H1 (cell line): ENCODE results near the gene MORC2. TPM values are rescaled to one million over a fixed set of nuclear protein-coding genes. Genes with fewer than 3 reads are reported as not detected.

ENCODE experiments used
- CTCF ChIA-PET: fragments of 300-600 bp; sonication (Branson Sonifier 250); formaldehyde crosslinking; loops from one replicate; lab custom pipeline; 2021; ENCODE audit not compliant: partially characterized antibody; lab: Charles Lee
- POLR2A ChIA-PET: fragments of 300-600 bp; sonication (Branson Sonifier 250); formaldehyde crosslinking; loops from one replicate; lab custom pipeline; 2021; ENCODE audit warnings: inconsistent platforms; ENCODE audit not compliant: partially characterized antibody; lab: Charles Lee
- DNase-seq, 2 experiments: peaks; one replicate each; pipeline versions ENCODE4 v3.0.0 to v3.0.0-alpha.2; 2010 to 2022; ENCODE audit warnings: low spot score in 2 of 2, low read depth in 1 of 2, mixed read lengths in 1 of 2
- FAIRE-seq: peaks from 2 replicates; lab custom pipeline; 2011; peaks lifted over from hg19 to GRCh38; lab: Jason Lieb, UNC
- H2AFZ ChIP-seq: 2 replicates; pipeline ENCODE4 v1.8.1; 2012; ENCODE audit warnings: low read length, inconsistent platforms
- H2AK5ac ChIP-seq: 2 replicates; pipeline ENCODE4 v1.6.1; 2013; ENCODE audit warnings: low read depth, low read length
- H2BK120ac ChIP-seq: replicated peaks from 2 replicates; pipeline ENCODE3; 2013; ENCODE audit warnings: low read depth, low read length, inconsistent platforms
- H2BK12ac ChIP-seq: 2 replicates; pipeline ENCODE4 v1.6.1; 2013; ENCODE audit warnings: low read depth, low read length
- H2BK15ac ChIP-seq: 2 replicates; pipeline ENCODE4 v1.6.1; 2013; ENCODE audit warnings: low read length
- H2BK20ac ChIP-seq: 2 replicates; pipeline ENCODE4 v1.6.1; 2013; ENCODE audit warnings: low read length
- H2BK5ac ChIP-seq: 2 replicates; pipeline ENCODE4 v1.6.1; 2013; ENCODE audit warnings: low read depth, low read length
- H3K14ac ChIP-seq: 2 replicates; pipeline ENCODE4 v1.6.1; 2013; ENCODE audit warnings: inconsistent platforms; ENCODE audit not compliant: insufficient read length
- H3K18ac ChIP-seq: 2 replicates; pipeline ENCODE4 v1.6.1; 2013; ENCODE audit warnings: low read length; ENCODE audit errors: extremely low read depth
- H3K23ac ChIP-seq: 2 replicates; pipeline ENCODE4 v1.6.1; 2013; ENCODE audit warnings: inconsistent platforms; ENCODE audit not compliant: insufficient read length
- H3K23me2 ChIP-seq: 2 replicates; pipeline ENCODE4 v1.6.1; 2013; ENCODE audit warnings: low read depth, low read length
- H3K27ac ChIP-seq: 2 replicates; pipeline ENCODE4 v1.6.1; 2011; ENCODE audit warnings: low read depth, low read length, inconsistent platforms
- H3K27me3 ChIP-seq, 4 experiments: replicated peaks in 1 of 4; 1 replicate in 1 of 4; 2 replicates in 3 of 4; pipeline versions ENCODE4 v1.6.1 to v1.8.1; 2011 to 2013; ENCODE audit warnings: low read length in 3 of 4, mild to moderate bottlenecking in 3 of 4, inconsistent platforms in 2 of 4, mixed read lengths in 2 of 4, moderate library complexity in 1 of 4; ENCODE audit not compliant: control insufficient read depth in 3 of 4, insufficient read depth in 3 of 4; ENCODE audit errors: extremely low read depth in 1 of 4
- H3K36me3 ChIP-seq, 4 experiments: 2 replicates each; pipeline versions ENCODE4 v1.6.1 to v1.8.1; 2011 to 2013; ENCODE audit warnings: mild to moderate bottlenecking in 4 of 4, low read length in 3 of 4, moderate library complexity in 2 of 4, control low read depth in 1 of 4, inconsistent platforms in 1 of 4; ENCODE audit not compliant: insufficient read depth in 4 of 4, control insufficient read depth in 2 of 4
- H3K4ac ChIP-seq: replicated peaks from 2 replicates; pipeline ENCODE3; 2013; ENCODE audit warnings: low read length, low read depth, mixed read lengths, inconsistent platforms; ENCODE audit not compliant: insufficient read length
- H3K4me1 ChIP-seq, 4 experiments: replicated peaks in 1 of 4; 1 replicate in 1 of 4; 2 replicates in 3 of 4; pipeline versions ENCODE4 v1.6.1 to v1.8.1; 2011 to 2013; ENCODE audit warnings: low read length in 3 of 4, inconsistent platforms in 2 of 4, mixed read lengths in 1 of 4; ENCODE audit not compliant: insufficient read depth in 4 of 4, control insufficient read depth in 3 of 4
- H3K4me2 ChIP-seq, 2 experiments: 2 replicates each; pipeline versions ENCODE4 v1.6.1 to v1.8.1; 2011 to 2013; ENCODE audit warnings: low read depth in 2 of 2, low read length in 2 of 2, control low read depth in 1 of 2, inconsistent platforms in 1 of 2, mild to moderate bottlenecking in 1 of 2; ENCODE audit not compliant: insufficient read depth in 1 of 2
- H3K4me3 ChIP-seq, 4 experiments: fragments of 200-600, 300-600 bp in 1 of 4; sonication (generic), shearing (Covaris generic), sonication (Bioruptor Twin) in 1 of 4; 2 replicates each; pipeline versions ENCODE4 v1.5.1 to v1.8.1; 2011 to 2016; ENCODE audit warnings: low read length in 4 of 4, low read depth in 3 of 4, control low read depth in 2 of 4, inconsistent platforms in 2 of 4, mild to moderate bottlenecking in 2 of 4, mixed read lengths in 1 of 4, moderate library complexity in 1 of 4; ENCODE audit not compliant: insufficient read depth in 2 of 4; ENCODE audit errors: extremely low read depth in 1 of 4
- H3K56ac ChIP-seq: replicated peaks from 2 replicates; pipeline ENCODE3; 2013; ENCODE audit warnings: low read depth, mild to moderate bottlenecking, mixed read lengths, low read length, inconsistent platforms; ENCODE audit not compliant: insufficient read length
- H3K79me1 ChIP-seq: 2 replicates; pipeline ENCODE4 v1.6.1; 2013; ENCODE audit warnings: low read depth, low read length, control low read depth
- H3K79me2 ChIP-seq, 2 experiments: 2 replicates each; pipeline versions ENCODE4 v1.6.1 to v1.8.1; 2012 to 2013; ENCODE audit warnings: low read length in 2 of 2, mild to moderate bottlenecking in 2 of 2, inconsistent platforms in 1 of 2; ENCODE audit not compliant: insufficient read depth in 2 of 2, control insufficient read depth in 1 of 2
- H3K9ac ChIP-seq, 4 experiments: replicated peaks in 1 of 4; 1 replicate in 1 of 4; 2 replicates in 3 of 4; pipeline versions ENCODE4 v1.6.1 to v1.8.1; 2011 to 2013; ENCODE audit warnings: low read depth in 3 of 4, low read length in 3 of 4, control low read depth in 2 of 4, mild to moderate bottlenecking in 2 of 4, moderate library complexity in 2 of 4, inconsistent platforms in 1 of 4; ENCODE audit errors: extremely low read depth in 1 of 4
- H3K9me3 ChIP-seq, 2 experiments: 2 replicates each; pipeline versions ENCODE4 v1.6.1 to v1.8.1; 2012 to 2013; ENCODE audit warnings: mild to moderate bottlenecking in 2 of 2, moderate library complexity in 2 of 2, control low read depth in 1 of 2, inconsistent platforms in 1 of 2, low read depth in 1 of 2, low read length in 1 of 2, mixed read lengths in 1 of 2; ENCODE audit not compliant: insufficient read depth in 2 of 2
- H4K20me1 ChIP-seq, 2 experiments: replicated peaks in 1 of 2; 2 replicates each; pipeline versions ENCODE3 to v1.8.1; 2011 to 2013; ENCODE audit warnings: inconsistent platforms in 2 of 2, low read length in 2 of 2, mild to moderate bottlenecking in 1 of 2; ENCODE audit not compliant: insufficient read depth in 2 of 2, control insufficient read depth in 1 of 2
- H4K5ac ChIP-seq: 2 replicates; pipeline ENCODE4 v1.6.1; 2013; ENCODE audit warnings: low read length, low read depth, mixed read lengths, inconsistent platforms; ENCODE audit not compliant: insufficient read length
- H4K8ac ChIP-seq: 2 replicates; pipeline ENCODE4 v1.8.0; 2013; ENCODE audit warnings: mild to moderate bottlenecking, moderate library complexity, low read length, inconsistent platforms; ENCODE audit not compliant: insufficient read depth; ENCODE audit errors: extremely low read depth
- H4K91ac ChIP-seq: replicated peaks from 2 replicates; pipeline ENCODE3; 2013; ENCODE audit warnings: low read length, mixed read lengths, inconsistent platforms; ENCODE audit not compliant: insufficient read length
- CBX5 ChIP-seq: fragments of 300-800, 300-1000 bp; sonication (generic); IDR thresholded peaks from 2 replicates; pipeline ENCODE4 v1.7.1; 2016; ENCODE audit warnings: antibody characterized with exemption, low read length, low read depth
- CHD2 ChIP-seq: IDR thresholded peaks from 2 replicates; pipeline ENCODE4 v1.6.1; 2012; ENCODE audit warnings: low read length, improper control_type of control experiment
- EP300 ChIP-seq, 2 experiments: IDR thresholded peaks; 1 replicate in 1 of 2; 2 replicates in 1 of 2; pipeline ENCODE4 v1.6.1; 2011 to 2012; ENCODE audit warnings: low read depth in 2 of 2, low read length in 2 of 2, mild to moderate bottlenecking in 2 of 2, borderline replicate concordance in 1 of 2, inconsistent platforms in 1 of 2, moderate library complexity in 1 of 2
- HDAC6 ChIP-seq: IDR thresholded peaks from one replicate; pipeline ENCODE4 v1.7.1; 2012; ENCODE audit warnings: low read depth, mild to moderate bottlenecking, inconsistent platforms, low read length, moderate library complexity
- JUN ChIP-seq: IDR thresholded peaks from 2 replicates; pipeline ENCODE4 v1.6.1; 2011; ENCODE audit warnings: low read depth, mild to moderate bottlenecking, improper control_type of control experiment, low read length
- POLR2AphosphoS5 ChIP-seq: IDR thresholded peaks from 2 replicates; pipeline ENCODE4 v1.6.1; 2011; ENCODE audit warnings: low read depth, low read length
- RNF2 ChIP-seq: fragments of 200-900, 300-1000 bp; sonication (generic); IDR thresholded peaks from 2 replicates; pipeline ENCODE4 v1.7.1; 2016; ENCODE audit warnings: borderline replicate concordance, low read depth, mild to moderate bottlenecking, antibody characterized with exemption, low read length; ENCODE audit not compliant: poor library complexity, severe bottlenecking; ENCODE audit errors: missing control alignments
- SAP30 ChIP-seq: fragments of 300-600 bp; sonication (generic); IDR thresholded peaks from 2 replicates; pipeline ENCODE4 v1.7.1; 2012; ENCODE audit warnings: low read length, moderate library complexity, mild to moderate bottlenecking, inconsistent platforms; ENCODE audit not compliant: insufficient read depth, insufficient replicate concordance
- TBP ChIP-seq: IDR thresholded peaks from 2 replicates; pipeline ENCODE4 v1.6.1; 2011; ENCODE audit warnings: low read depth, low read length, improper control_type of control experiment
- YY1 ChIP-seq: IDR thresholded peaks from 2 replicates; pipeline ENCODE4 v1.6.1; 2011; ENCODE audit warnings: low read depth, mild to moderate bottlenecking, low read length
- WGBS, 2 experiments: shearing (Covaris generic) in 1 of 2; methylation state at CpG; one replicate each; pipeline versions ENCODE4 v1.1.6 to v1.1.7; 2013 to 2015; ENCODE audit warnings: low lambda C conversion rate in 2 of 2, mixed read lengths in 2 of 2, inconsistent platforms in 1 of 2, low coverage in 1 of 2, missing lambda C conversion rate in 1 of 2; ENCODE audit not compliant: insufficient replicate concordance in 2 of 2, insufficient coverage in 1 of 2, insufficient read length in 1 of 2; ENCODE audit errors: extremely low coverage in 1 of 2, missing lambda C conversion rate in 1 of 2; 5-methylcytosine and 5-hydroxymethylcytosine counted together
- polyA plus RNA-seq, 7 experiments: library from polyadenylated mRNA; depleted of rRNA in 3 of 7; stranded (reverse) in 5 of 7; unstranded in 2 of 7; fragments of >200 nt in 5 of 7; fragments of 200-250 nt in 2 of 7; gene quantifications; 1 replicate in 5 of 7; 2 replicates in 1 of 7; 4 replicates in 1 of 7; pipeline versions ENCODE4 v1.2.1 to v1.2.3, GENCODE V29; 2011 to 2013; ENCODE audit warnings: missing spikeins in 2 of 7, mixed read lengths in 2 of 7
- total RNA-seq: library from RNA; stranded (reverse); fragmentation: NEBNext Ultra II Directional; extraction: Animal tissue kit (Norgen Biotek cat#: 25700); gene quantifications from 2 replicates; pipeline ENCODE4 v1.2.1, GENCODE V29; 2021

Gene MORC2
- total and polyA plus RNA-seq, 2 of the 8 experiments (the other 6 are each of a cell fraction or from before 2014, with no cell fraction given): 15.4 to 68.0 TPM

GRCh38 chr22:30876221-30876751 lies 92.3 kb downstream of the MORC2 start:
- POLR2A ChIA-PET: no interaction called here

More at GRCh38 chr22:30876221-30876751, 92.3 kb downstream of the MORC2 start:
- TF ChIP-seq HDAC6 (no peak), CHD2 (no peak), SAP30 (no peak), JUN (no peak), EP300 (IDR thresholded peaks at IDR 0.05; ENCODE audit: borderline replicate concordance in 1 of 2, low read depth in 2 of 2, low read length in 2 of 2) (no peak), CBX5 (no peak), YY1 (no peak), RNF2 (no peak), POLR2AphosphoS5 (no peak), TBP (no peak)
- Histone ChIP-seq H3K79me2 (no peaks in the 10 kb centered on the region), H4K20me1 (peaks cover 0 to 1% of the 10 kb centered on the region in 2 experiments), H2BK20ac (no peak overlapping the region), H3K23me2 (no peaks in the 10 kb centered on the region), H2BK120ac (no peak overlapping the region), H3K36me3 (no peaks in the 10 kb centered on the region), H2AFZ (no peak overlapping the region), H4K91ac (no peak overlapping the region), H3K18ac (no peak overlapping the region), H2BK12ac (no peak overlapping the region), H3K4me3 (no peak overlapping the region), H3K14ac (no peak overlapping the region), H3K9me3 (no peaks in the 10 kb centered on the region), H3K4me1 (peaks cover 0 to 3% (median under 1%) of the 10 kb centered on the region in 4 experiments; a peak in 1 of 7 replicates), H3K9ac (no peak overlapping the region), H4K8ac (no peak overlapping the region; the same call in 1 of the 2 replicates), H3K23ac (no peak overlapping the region), H4K5ac (no peak overlapping the region), H3K79me1 (no peaks in the 10 kb centered on the region), H3K4ac (no peak overlapping the region), H2BK5ac (no peak overlapping the region), H2AK5ac (no peak overlapping the region), H2BK15ac (no peak overlapping the region), H3K27me3 (no peaks in the 10 kb centered on the region), H3K27ac (no peak overlapping the region), H3K56ac (no peak overlapping the region), H3K4me2 (no peak overlapping the region)
- CTCF ChIA-PET: interaction anchor here (1.2 to 10.8 kb wide), 2 partner anchors 14 to 19 kb away, joined by 3 to 73 read pairs; no protein-coding TSS in a partner anchor
- no peak for DNase-seq
- 94% methylated on average over 9 of the region's 9 CpGs; no CpG with 5 or more reads in 1 of the 2 experiments for WGBS, 2 experiments
- FAIRE-seq: no peak
